Measurements from ENCODE around the gene DLX4. TPM values are rescaled to one million over a fixed set of nuclear protein-coding genes. Genes with fewer than 3 reads are reported as not detected.

The DLX4 gene
- total RNA-seq, 1 donor from 2014 or later = not detected

DNA sequence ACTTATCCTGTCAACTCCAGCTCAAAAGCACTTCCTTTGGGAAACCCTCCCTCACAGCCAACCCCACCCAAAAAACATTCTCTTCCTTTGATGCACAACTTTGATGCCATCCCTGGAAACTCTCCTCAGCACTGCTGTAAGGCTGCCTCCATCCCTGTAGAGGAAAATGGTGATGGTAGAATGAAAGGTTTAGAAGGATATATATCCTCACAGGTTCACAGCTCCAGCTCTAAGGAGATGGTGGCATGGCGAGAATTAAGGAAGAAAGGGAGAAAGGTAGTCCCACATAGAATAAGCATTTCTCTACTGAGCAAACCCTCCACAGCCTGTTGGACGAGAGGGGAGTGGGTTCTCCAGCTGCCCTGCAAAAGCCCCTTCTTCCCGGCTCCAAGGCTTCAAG lies 2.2 kb upstream of the DLX4 start:
- H3K9me3 ChIP-seq (ENCODE audit: control insufficient read depth in 3 of 3, low read length in 3 of 3) = no peaks in the 10 kb centered on the region
- no peak overlapping the region for H3K9ac ChIP-seq (ENCODE audit: low read depth in 1 of 3, low read length in 3 of 3)
- H3K27ac ChIP-seq (ENCODE audit: low read depth, low read length) = no peak overlapping the region
- peaks cover 16 to 31% (median 24%) of the 10 kb centered on the region in 3 donors for H3K4me1 ChIP-seq (ENCODE audit: control insufficient read depth in 3 of 3, insufficient read depth in 3 of 3, low read length in 3 of 3)
- no peaks in the 10 kb centered on the region for H3K36me3 ChIP-seq (ENCODE audit: control insufficient read depth in 3 of 3, insufficient read depth in 3 of 3, low read length in 3 of 3)
- H3K27me3 ChIP-seq (ENCODE audit: control insufficient read depth in 3 of 3, insufficient read depth in 3 of 3, low read length in 3 of 3) = peaks cover 92 to 95% (median 94%) of the 10 kb centered on the region in 3 donors
- no peak overlapping the region for H3K4me3 ChIP-seq (ENCODE audit: low read length in 3 of 3)

DNA sequence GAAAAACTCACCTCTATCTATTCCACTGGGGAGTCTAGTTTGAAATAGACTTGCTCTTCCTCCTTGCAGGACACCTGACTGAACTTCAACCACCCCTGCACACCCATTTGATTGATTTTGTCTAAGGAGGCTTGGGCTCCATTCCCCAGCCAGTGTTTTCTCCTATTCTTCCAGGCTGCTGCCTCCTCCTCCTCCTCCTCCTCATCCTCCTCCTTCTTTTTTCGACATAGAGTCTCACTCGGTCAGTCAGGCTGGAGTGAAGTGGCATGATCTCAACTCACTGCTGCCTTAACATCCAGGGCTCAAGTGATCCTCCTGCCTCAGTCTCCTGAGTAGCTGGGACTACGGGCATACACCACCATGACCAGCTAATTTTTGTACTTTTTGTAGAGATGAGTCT lies 1.8 kb upstream of the DLX4 start:
- no peak overlapping the region for H3K4me3 ChIP-seq (ENCODE audit: low read length in 3 of 3)
- H3K9ac ChIP-seq (ENCODE audit: low read depth in 1 of 3, low read length in 3 of 3) = no peak overlapping the region

DNA sequence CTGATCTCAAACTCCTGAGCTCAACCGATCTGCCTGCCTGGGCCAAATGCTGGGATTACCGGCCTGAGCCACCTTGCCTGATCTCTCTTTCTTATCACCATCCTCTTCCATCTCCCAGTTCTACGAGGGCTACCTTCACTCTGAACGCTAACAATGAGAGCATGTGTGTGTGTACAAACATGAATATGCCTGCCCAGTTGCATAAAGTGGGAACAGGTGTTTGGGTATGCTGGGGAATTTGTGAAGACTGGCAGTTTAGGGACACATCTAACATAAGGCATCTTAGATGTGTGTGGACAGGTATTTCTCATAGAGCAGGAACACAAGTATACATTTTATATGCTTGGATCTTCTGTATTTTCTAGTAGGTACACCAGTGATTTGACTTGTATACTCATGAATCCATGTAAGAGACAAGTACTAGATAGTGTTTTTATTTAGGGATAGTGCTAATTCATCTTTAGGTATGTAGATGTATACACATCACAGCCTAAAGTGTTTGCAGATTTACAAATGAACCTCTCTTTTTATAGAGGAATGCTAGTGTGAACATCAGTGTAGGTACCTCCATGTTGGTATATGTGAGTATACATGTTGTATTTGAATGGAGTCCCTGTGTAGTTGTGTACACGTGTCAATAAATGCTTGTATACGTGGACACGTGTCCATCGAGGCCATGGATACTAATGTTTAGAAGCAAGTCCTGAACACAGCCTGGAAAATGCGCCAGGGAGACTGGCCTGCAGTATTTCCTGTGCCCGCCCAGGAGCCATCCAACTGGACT lies 1.2 kb upstream of the DLX4 start:
- Histone ChIP-seq H3K27me3 (ENCODE audit: control insufficient read depth in 3 of 3, insufficient read depth in 3 of 3, low read length in 3 of 3) (peaks cover 95 to 99% (median 96%) of the 10 kb centered on the region in 3 donors), H3K9me3 (ENCODE audit: control insufficient read depth in 3 of 3, low read length in 3 of 3) (no peaks in the 10 kb centered on the region), H3K9ac (ENCODE audit: low read depth in 1 of 3, low read length in 3 of 3) (no peak overlapping the region), H3K36me3 (ENCODE audit: control insufficient read depth in 3 of 3, insufficient read depth in 3 of 3, low read length in 3 of 3) (no peaks in the 10 kb centered on the region), H3K4me1 (ENCODE audit: control insufficient read depth in 3 of 3, insufficient read depth in 3 of 3, low read length in 3 of 3) (peaks cover 25 to 42% (median 34%) of the 10 kb centered on the region in 3 donors), H3K27ac (ENCODE audit: low read depth, low read length) (no peak overlapping the region), H3K4me3 (ENCODE audit: low read length in 3 of 3) (peak overlapping the region in 2 of 3 donors; percentile 63 to 64)

More for the DNA sequence above, 1.8 kb upstream of the DLX4 start:
- Histone ChIP-seq H3K9me3 (ENCODE audit: control insufficient read depth in 3 of 3, low read length in 3 of 3) (no peaks in the 10 kb centered on the region), H3K4me1 (ENCODE audit: control insufficient read depth in 3 of 3, insufficient read depth in 3 of 3, low read length in 3 of 3) (peaks cover 19 to 36% (median 28%) of the 10 kb centered on the region in 3 donors), H3K27me3 (ENCODE audit: control insufficient read depth in 3 of 3, insufficient read depth in 3 of 3, low read length in 3 of 3) (peaks cover 95 to 99% (median 96%) of the 10 kb centered on the region in 3 donors), H3K27ac (ENCODE audit: low read depth, low read length) (no peak overlapping the region), H3K36me3 (ENCODE audit: control insufficient read depth in 3 of 3, insufficient read depth in 3 of 3, low read length in 3 of 3) (no peaks in the 10 kb centered on the region)

DNA sequence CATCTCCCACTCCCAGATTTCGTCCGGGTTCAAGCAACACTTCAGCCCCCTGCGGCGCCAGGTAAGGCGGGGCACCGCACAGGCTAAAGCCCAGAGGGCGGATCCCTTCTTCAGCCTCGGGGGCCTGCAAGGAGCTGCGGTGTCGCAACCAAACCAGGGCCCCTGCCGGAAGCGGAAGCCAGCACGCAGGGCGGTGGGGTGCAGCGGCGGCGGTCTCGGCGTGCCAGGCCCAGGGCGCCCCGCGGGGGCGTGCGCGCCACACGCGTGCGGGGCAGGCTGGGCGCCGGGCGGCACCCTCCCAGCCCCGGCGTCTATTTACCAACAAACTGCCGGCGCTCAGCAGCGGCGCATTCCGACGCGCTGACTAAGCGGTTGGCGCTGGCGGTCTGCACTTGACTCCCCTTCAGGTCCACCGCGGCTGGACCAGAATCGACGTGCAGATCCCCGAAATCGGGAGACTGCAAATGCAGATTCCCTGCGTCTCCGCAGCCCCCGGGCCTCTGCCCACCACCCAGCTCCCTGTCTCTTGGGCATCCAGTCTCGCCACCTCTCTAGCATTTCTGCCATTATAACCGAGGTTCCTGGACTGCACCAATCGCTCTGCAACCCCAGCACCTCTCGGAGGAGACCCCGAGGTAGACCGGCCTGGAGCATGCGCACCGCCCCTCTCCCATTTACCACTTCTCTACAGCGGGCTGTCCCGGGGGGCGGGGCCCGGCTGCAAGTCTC lies 421 bp upstream of the DLX4 start:
- H3K4me1 ChIP-seq (ENCODE audit: control insufficient read depth in 3 of 3, insufficient read depth in 3 of 3, low read length in 3 of 3) = peaks cover 25 to 42% (median 35%) of the 10 kb centered on the region in 3 donors
- H3K27ac ChIP-seq (ENCODE audit: low read depth, low read length) = no peak overlapping the region
- no peak overlapping the region for H3K9ac ChIP-seq (ENCODE audit: low read depth in 1 of 3, low read length in 3 of 3)
- H3K4me3 ChIP-seq (ENCODE audit: low read length in 3 of 3) = peak overlapping the region; percentile 55 to 64 (median 63)
- H3K9me3 ChIP-seq (ENCODE audit: control insufficient read depth in 3 of 3, low read length in 3 of 3) = no peaks in the 10 kb centered on the region
- H3K27me3 ChIP-seq (ENCODE audit: control insufficient read depth in 3 of 3, insufficient read depth in 3 of 3, low read length in 3 of 3) = peaks cover 95 to 99% (median 96%) of the 10 kb centered on the region in 3 donors
- H3K36me3 ChIP-seq (ENCODE audit: control insufficient read depth in 3 of 3, insufficient read depth in 3 of 3, low read length in 3 of 3) = no peaks in the 10 kb centered on the region

DNA sequence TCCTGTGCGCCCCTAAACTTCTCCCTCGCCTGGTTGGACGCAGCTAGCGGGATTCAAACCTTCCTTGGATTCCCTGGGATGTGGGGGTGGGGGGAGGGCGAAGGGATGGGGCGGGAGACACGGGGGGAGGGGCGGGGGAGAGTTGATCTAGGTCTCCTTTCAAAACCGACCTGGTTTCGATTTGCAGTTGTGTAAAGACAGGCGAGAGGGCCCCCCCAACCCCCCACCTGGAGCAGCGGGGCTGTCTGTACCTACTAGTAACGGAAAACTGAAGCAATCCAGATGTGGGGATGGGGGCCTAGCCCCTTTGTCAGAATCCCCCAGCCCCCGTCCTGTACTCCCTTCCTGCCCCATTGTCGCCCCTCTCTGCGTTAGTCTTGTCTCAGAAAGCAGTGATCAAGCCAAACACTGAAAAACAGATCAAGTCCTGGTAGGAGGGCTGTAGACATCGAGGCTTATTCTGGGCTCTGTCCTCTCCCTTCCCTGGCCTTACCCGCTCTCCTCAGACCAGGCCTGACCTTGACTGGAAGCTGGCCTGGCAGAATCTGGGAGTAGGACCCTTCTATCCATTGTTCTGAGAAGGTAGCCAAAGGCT lies 902 bp downstream of the DLX4 start:
- H3K27ac ChIP-seq (ENCODE audit: low read depth, low read length) = no peak overlapping the region
- H3K4me3 ChIP-seq (ENCODE audit: low read length in 3 of 3) = peak overlapping the region in 1 of 3 donors; percentile 41
- no peak overlapping the region for H3K9ac ChIP-seq (ENCODE audit: low read depth in 1 of 3, low read length in 3 of 3)
- peaks cover 94 to 98% (median 95%) of the 10 kb centered on the region in 3 donors for H3K27me3 ChIP-seq (ENCODE audit: control insufficient read depth in 3 of 3, insufficient read depth in 3 of 3, low read length in 3 of 3)
- no peaks in the 10 kb centered on the region for H3K9me3 ChIP-seq (ENCODE audit: control insufficient read depth in 3 of 3, low read length in 3 of 3)
- no peaks in the 10 kb centered on the region for H3K36me3 ChIP-seq (ENCODE audit: control insufficient read depth in 3 of 3, insufficient read depth in 3 of 3, low read length in 3 of 3)
- peaks cover 25 to 32% (median 30%) of the 10 kb centered on the region in 3 donors for H3K4me1 ChIP-seq (ENCODE audit: control insufficient read depth in 3 of 3, insufficient read depth in 3 of 3, low read length in 3 of 3)

DNA sequence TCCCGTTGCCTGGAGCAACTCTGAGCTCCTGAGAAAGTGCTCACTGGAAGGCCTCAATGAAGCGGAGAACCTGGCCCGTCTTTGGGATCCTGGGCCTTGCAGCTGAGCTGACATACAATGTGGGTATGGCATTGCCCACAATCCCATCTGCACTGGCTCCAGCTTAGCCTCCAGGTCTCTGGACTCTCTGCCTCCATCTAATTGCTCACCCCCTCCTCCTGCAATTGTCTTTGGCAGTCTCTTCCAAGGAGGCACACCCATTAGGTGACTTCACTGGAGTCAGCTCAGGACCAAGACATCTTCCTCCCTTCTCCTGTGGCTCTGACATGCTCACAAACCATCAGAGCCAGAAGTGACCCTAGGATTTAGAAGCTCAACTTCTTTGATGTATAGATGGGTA lies 1.5 kb downstream of the DLX4 start:
- H3K4me3 ChIP-seq (ENCODE audit: low read length in 3 of 3) = no peak overlapping the region
- no peaks in the 10 kb centered on the region for H3K9me3 ChIP-seq (ENCODE audit: control insufficient read depth in 3 of 3, low read length in 3 of 3)
- peaks cover 25 to 27% (median 26%) of the 10 kb centered on the region in 3 donors for H3K4me1 ChIP-seq (ENCODE audit: control insufficient read depth in 3 of 3, insufficient read depth in 3 of 3, low read length in 3 of 3)
- H3K36me3 ChIP-seq (ENCODE audit: control insufficient read depth in 3 of 3, insufficient read depth in 3 of 3, low read length in 3 of 3) = no peaks in the 10 kb centered on the region
- no peak overlapping the region for H3K27ac ChIP-seq (ENCODE audit: low read depth, low read length)
- H3K27me3 ChIP-seq (ENCODE audit: control insufficient read depth in 3 of 3, insufficient read depth in 3 of 3, low read length in 3 of 3) = peaks cover 94 to 98% (median 95%) of the 10 kb centered on the region in 3 donors
- no peak overlapping the region for H3K9ac ChIP-seq (ENCODE audit: low read depth in 1 of 3, low read length in 3 of 3)

DNA sequence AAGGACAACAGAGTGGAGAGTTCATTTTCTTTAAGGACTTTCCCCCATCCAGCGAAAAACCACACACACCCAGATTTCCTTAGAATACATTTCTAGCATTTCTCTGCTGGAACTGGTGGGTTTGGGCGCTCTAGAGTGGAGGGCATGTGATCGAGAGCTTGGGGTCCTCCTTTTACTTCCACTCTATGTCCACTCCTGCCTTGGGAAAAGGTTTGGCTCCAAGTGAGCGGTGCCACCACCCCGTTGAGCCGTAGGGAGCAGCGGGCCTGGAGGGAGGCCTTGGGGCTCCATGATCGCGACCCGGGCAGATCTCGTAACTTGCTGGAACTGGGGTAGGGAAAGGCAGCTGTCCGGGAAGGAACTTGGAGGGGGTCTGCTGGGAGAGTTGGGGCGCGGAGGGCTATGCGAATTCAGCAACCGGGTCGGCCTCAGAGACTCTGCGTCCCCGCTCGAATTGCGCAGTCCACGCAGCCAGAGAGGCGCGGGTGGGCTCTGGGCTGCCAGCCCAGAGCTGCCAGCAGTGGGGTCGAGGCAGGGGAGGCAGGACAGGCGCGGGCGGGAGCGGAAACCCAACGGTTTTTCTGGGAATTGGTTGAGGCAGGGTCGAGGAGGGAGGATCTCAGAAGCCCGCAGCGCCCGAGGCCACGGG lies 2.3 kb downstream of the DLX4 start:
- H3K36me3 ChIP-seq (ENCODE audit: control insufficient read depth in 3 of 3, insufficient read depth in 3 of 3, low read length in 3 of 3) = no peaks in the 10 kb centered on the region
- peaks cover 25 to 27% (median 26%) of the 10 kb centered on the region in 3 donors for H3K4me1 ChIP-seq (ENCODE audit: control insufficient read depth in 3 of 3, insufficient read depth in 3 of 3, low read length in 3 of 3)
- no peak overlapping the region for H3K9ac ChIP-seq (ENCODE audit: low read depth in 1 of 3, low read length in 3 of 3)
- H3K27ac ChIP-seq (ENCODE audit: low read depth, low read length) = no peak overlapping the region
- peaks cover 86 to 97% (median 94%) of the 10 kb centered on the region in 3 donors for H3K27me3 ChIP-seq (ENCODE audit: control insufficient read depth in 3 of 3, insufficient read depth in 3 of 3, low read length in 3 of 3)
- peak overlapping the region in 1 of 3 donors; percentile 9 for H3K4me3 ChIP-seq (ENCODE audit: low read length in 3 of 3)
- H3K9me3 ChIP-seq (ENCODE audit: control insufficient read depth in 3 of 3, low read length in 3 of 3) = no peaks in the 10 kb centered on the region

- peaks cover 84 to 94% (median 92%) of the 10 kb centered on the region in 3 donors for H3K27me3 ChIP-seq (ENCODE audit: control insufficient read depth in 3 of 3, insufficient read depth in 3 of 3, low read length in 3 of 3)
- no peak overlapping the region for H3K9ac ChIP-seq (ENCODE audit: low read depth in 1 of 3, low read length in 3 of 3)
- H3K4me1 ChIP-seq (ENCODE audit: control insufficient read depth in 3 of 3, insufficient read depth in 3 of 3, low read length in 3 of 3) = peaks cover 25 to 27% (median 26%) of the 10 kb centered on the region in 3 donors
- H3K4me3 ChIP-seq (ENCODE audit: low read length in 3 of 3) = peak overlapping the region in 2 of 3 donors; percentile 9 to 22
- no peak overlapping the region for H3K27ac ChIP-seq (ENCODE audit: low read depth, low read length)
- no peaks in the 10 kb centered on the region for H3K36me3 ChIP-seq (ENCODE audit: control insufficient read depth in 3 of 3, insufficient read depth in 3 of 3, low read length in 3 of 3)
- H3K9me3 ChIP-seq (ENCODE audit: control insufficient read depth in 3 of 3, low read length in 3 of 3) = no peaks in the 10 kb centered on the region
Measured at GRCh38 chr17:49971848-49972485, 3.0 kb downstream of the DLX4 start.
